ENCODE results near the gene THSD4.

Gene THSD4

GRCh38 chr15:71585159-71585558 lies 469.9 kb downstream of the THSD4 start:
- no peak overlapping the region for H3K4me3 ChIP-seq (ENCODE audit: low read length)
- H2AFZ ChIP-seq (ENCODE audit: low read depth, low read length), result no peak overlapping the region
- no peaks in the 10 kb centered on the region for H3K4me1 ChIP-seq (ENCODE audit: low read length)
- H3K79me2 ChIP-seq (ENCODE audit: low read length), result no peaks in the 10 kb centered on the region
- TF ChIP-seq, protein P1, sequence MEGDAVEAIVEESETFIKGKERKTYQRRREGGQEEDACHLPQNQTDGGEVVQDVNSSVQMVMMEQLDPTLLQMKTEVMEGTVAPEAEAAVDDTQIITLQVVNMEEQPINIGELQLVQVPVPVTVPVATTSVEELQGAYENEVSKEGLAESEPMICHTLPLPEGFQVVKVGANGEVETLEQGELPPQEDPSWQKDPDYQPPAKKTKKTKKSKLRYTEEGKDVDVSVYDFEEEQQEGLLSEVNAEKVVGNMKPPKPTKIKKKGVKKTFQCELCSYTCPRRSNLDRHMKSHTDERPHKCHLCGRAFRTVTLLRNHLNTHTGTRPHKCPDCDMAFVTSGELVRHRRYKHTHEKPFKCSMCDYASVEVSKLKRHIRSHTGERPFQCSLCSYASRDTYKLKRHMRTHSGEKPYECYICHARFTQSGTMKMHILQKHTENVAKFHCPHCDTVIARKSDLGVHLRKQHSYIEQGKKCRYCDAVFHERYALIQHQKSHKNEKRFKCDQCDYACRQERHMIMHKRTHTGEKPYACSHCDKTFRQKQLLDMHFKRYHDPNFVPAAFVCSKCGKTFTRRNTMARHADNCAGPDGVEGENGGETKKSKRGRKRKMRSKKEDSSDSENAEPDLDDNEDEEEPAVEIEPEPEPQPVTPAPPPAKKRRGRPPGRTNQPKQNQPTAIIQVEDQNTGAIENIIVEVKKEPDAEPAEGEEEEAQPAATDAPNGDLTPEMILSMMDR (IDR thresholded peaks at IDR 0.05; ENCODE audit: low read depth, low read length), result no peak
- TF ChIP-seq EZH2phosphoT487 (IDR thresholded peaks at IDR 0.05; ENCODE audit: low read depth), result no peak
- peaks cover 21% of the 10 kb centered on the region; the same call in 1 of the 2 replicates for H3K27me3 ChIP-seq (ENCODE audit: low read depth, low read length)
- no peak overlapping the region for H3K9ac ChIP-seq (ENCODE audit: low read length)
- no peaks in the 10 kb centered on the region for H3K36me3 ChIP-seq (replicated peaks; ENCODE audit: low read depth, low read length)
- no peaks in the 10 kb centered on the region for H4K20me1 ChIP-seq (ENCODE audit: insufficient read depth, low read length)
- H3K4me2 ChIP-seq (ENCODE audit: low read length), result no peak overlapping the region
- H3K9me3 ChIP-seq (ENCODE audit: insufficient read depth, low read length), result peaks cover 12% of the 10 kb centered on the region; the same call in 1 of the 2 replicates
- H3K27ac ChIP-seq (ENCODE audit: low read length), result no peak overlapping the region

DNA sequence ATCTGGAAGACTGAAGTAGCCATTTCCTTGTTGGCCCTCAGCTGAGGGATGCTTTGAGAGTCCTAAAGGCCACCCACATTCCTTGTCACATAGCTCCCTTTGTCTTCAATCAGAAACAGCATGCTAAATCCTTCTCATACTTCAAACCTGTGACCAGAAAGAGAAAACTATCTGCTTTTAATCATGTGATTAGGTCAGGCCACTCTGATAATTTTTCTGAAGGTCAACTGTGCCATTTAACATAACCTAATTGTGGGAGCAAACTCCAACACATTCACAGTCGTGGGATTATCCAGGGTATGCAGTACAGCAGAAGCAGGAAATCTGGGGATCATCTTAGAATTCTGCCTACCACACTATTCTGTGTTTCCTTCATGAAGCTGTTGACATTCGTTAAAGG lies 471.2 kb downstream of the THSD4 start:
- Histone ChIP-seq H3K4me3 (ENCODE audit: low read length) (no peak overlapping the region), H3K9ac (ENCODE audit: low read length) (no peak overlapping the region), H3K27ac (ENCODE audit: low read length) (no peak overlapping the region), H3K79me2 (ENCODE audit: low read length) (no peaks in the 10 kb centered on the region), H3K36me3 (replicated peaks; ENCODE audit: low read depth, low read length) (no peaks in the 10 kb centered on the region), H3K4me2 (ENCODE audit: low read length) (no peak overlapping the region), H3K4me1 (ENCODE audit: low read length) (no peaks in the 10 kb centered on the region), H3K27me3 (ENCODE audit: low read depth, low read length) (peaks cover 20% of the 10 kb centered on the region; the same call in 1 of the 2 replicates), H2AFZ (ENCODE audit: low read depth, low read length) (no peak overlapping the region), H4K20me1 (ENCODE audit: insufficient read depth, low read length) (no peaks in the 10 kb centered on the region), H3K9me3 (ENCODE audit: insufficient read depth, low read length) (peaks cover 12% of the 10 kb centered on the region; the same call in 1 of the 2 replicates)
- no peak for TF ChIP-seq EZH2phosphoT487 (IDR thresholded peaks at IDR 0.05; ENCODE audit: low read depth)
- TF ChIP-seq, protein P1 (IDR thresholded peaks at IDR 0.05; ENCODE audit: low read depth, low read length), result no peak

DNA sequence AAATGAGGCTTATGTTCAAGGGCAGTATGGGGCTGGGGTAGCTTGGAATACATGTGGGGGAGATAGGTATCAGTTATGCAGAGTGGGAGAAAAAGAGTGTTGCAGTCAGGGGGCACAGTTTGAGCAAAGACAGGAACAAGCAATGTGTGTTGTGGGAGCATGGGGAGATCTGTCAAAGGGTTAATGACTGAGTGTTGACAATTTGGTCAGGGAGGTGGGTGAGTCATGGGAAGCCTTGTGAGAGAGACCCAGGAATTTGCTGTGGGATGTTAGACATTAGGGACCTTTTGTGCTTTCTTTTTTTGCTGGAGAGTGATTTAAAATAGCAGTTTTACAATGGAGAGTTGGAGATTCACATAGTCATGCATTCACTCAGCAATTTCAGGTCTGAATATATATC lies 473.5 kb downstream of the THSD4 start:
- H3K9ac ChIP-seq (ENCODE audit: low read length), result no peak overlapping the region
- H2AFZ ChIP-seq (ENCODE audit: low read depth, low read length), result no peak overlapping the region
- H3K79me2 ChIP-seq (ENCODE audit: low read length), result no peaks in the 10 kb centered on the region
- TF ChIP-seq, protein P1 (IDR thresholded peaks at IDR 0.05; ENCODE audit: low read depth, low read length), result no peak
- no peak for TF ChIP-seq EZH2phosphoT487 (IDR thresholded peaks at IDR 0.05; ENCODE audit: low read depth)
- H3K27me3 ChIP-seq (ENCODE audit: low read depth, low read length), result peaks cover 4% of the 10 kb centered on the region; the same call in 1 of the 2 replicates
- H3K9me3 ChIP-seq (ENCODE audit: insufficient read depth, low read length), result peaks cover 12% of the 10 kb centered on the region; the same call in 1 of the 2 replicates
- no peaks in the 10 kb centered on the region for H3K36me3 ChIP-seq (replicated peaks; ENCODE audit: low read depth, low read length)
- H3K4me3 ChIP-seq (ENCODE audit: low read length), result no peak overlapping the region
- no peaks in the 10 kb centered on the region for H3K4me1 ChIP-seq (ENCODE audit: low read length)
- H3K27ac ChIP-seq (ENCODE audit: low read length), result no peak overlapping the region
- no peaks in the 10 kb centered on the region for H4K20me1 ChIP-seq (ENCODE audit: insufficient read depth, low read length)
- H3K4me2 ChIP-seq (ENCODE audit: low read length), result no peak overlapping the region

DNA sequence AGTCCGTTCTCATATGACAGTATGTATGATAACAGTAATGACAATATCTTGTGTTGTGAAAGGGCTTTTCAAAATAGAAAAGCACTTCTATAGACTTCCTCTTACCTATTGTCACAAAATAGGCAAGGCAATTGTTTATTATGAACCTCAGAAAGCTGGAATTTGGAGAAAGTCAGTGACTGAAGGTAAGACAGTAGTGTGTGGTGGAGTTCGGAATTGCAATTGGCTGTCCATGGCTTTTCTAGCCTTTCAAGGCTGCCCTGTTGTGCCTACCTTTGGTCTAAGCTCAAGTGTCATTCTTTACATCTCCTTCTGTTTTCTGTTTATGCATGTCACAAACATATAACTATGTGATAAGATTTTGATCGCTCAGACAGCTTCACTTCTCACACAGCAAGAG lies 475.8 kb downstream of the THSD4 start:
- H4K20me1 ChIP-seq (ENCODE audit: insufficient read depth, low read length), result no peaks in the 10 kb centered on the region
- no peak overlapping the region for H2AFZ ChIP-seq (ENCODE audit: low read depth, low read length)
- H3K4me1 ChIP-seq (ENCODE audit: low read length), result no peaks in the 10 kb centered on the region
- peaks cover 1% of the 10 kb centered on the region; the same call in 1 of the 2 replicates for H3K9me3 ChIP-seq (ENCODE audit: insufficient read depth, low read length)
- no peaks in the 10 kb centered on the region for H3K79me2 ChIP-seq (ENCODE audit: low read length)
- TF ChIP-seq, protein P1 (IDR thresholded peaks at IDR 0.05; ENCODE audit: low read depth, low read length), result no peak
- no peak for TF ChIP-seq EZH2phosphoT487 (IDR thresholded peaks at IDR 0.05; ENCODE audit: low read depth)
- no peak overlapping the region for H3K4me3 ChIP-seq (ENCODE audit: low read length)
- H3K27ac ChIP-seq (ENCODE audit: low read length), result no peak overlapping the region
- H3K9ac ChIP-seq (ENCODE audit: low read length), result no peak overlapping the region
- H3K36me3 ChIP-seq (replicated peaks; ENCODE audit: low read depth, low read length), result no peaks in the 10 kb centered on the region
- H3K4me2 ChIP-seq (ENCODE audit: low read length), result no peak overlapping the region
- H3K27me3 ChIP-seq (ENCODE audit: low read depth, low read length), result peaks cover 4% of the 10 kb centered on the region; the same call in 1 of the 2 replicates

Measured in OCI-LY3 (cell line).